RWPE1 (cell line): ENCODE measurements around the gene PEMT.

ENCODE experiments used
- CTCF ChIA-PET: fragments of 350-600 bp; sonication (Branson Sonifier 250); formaldehyde crosslinking; extraction: SDS; loops from one replicate; lab custom pipeline; 2021; lab: Yijun Ruan, JAX
- POLR2A ChIA-PET: fragments of 400-600 bp; formaldehyde crosslinking; extraction: SDS; loops from one replicate; lab custom pipeline; 2020; ENCODE audit warnings: antibody characterized with exemption; ENCODE audit not compliant: low non-redundant PET; lab: Yijun Ruan, JAX
- DNase-seq: peaks from one replicate; pipeline ENCODE4 v3.0.0; 2012; ENCODE audit warnings: low spot score
- H3K27ac ChIP-seq: fragments of 450-650 bp; 2 replicates; pipeline ENCODE4 v1.5.1; 2017
- CTCF ChIP-seq: fragments of 450-650 bp; conservative IDR thresholded peaks from 2 replicates; pipeline ENCODE4 v1.5.1; 2017; ENCODE audit warnings: low read depth, mild to moderate bottlenecking

Gene PEMT

GRCh38 chr17:17480593-17481148 is 110.8 kb downstream of the PEMT start:
- POLR2A ChIA-PET: no interaction called here
- DNase-seq: peak; percentile 30
- H3K27ac ChIP-seq: peak overlapping the region; percentile 33; the same call in 1 of the 2 replicates
- TF ChIP-seq CTCF: no peak
- CTCF ChIA-PET: interaction anchor here (0.6 kb wide), 1 partner anchor 12 kb away, joined by 6 read pairs; no protein-coding TSS in a partner anchor

DNA sequence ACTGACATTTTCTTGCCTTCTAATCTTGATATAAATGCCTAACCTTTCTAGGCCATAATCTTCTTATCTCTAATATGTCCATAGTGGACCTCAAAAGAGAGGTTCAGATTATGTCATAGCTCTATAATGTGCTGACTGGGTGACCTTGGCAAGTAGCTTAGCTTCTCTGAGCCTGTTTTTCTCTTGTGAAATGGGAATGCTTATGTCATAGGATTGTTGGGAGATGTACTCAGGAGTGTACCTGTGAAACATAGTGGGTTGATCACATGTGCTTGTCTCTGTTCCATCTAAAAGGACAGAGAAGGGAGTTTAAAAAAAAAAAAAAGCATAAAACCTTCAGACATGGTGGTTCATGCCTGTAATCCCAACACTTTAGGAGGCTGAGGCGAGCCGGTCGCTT is 112.3 kb downstream of the PEMT start:
- DNase-seq: no peak
- POLR2A ChIA-PET: no interaction called here
- no peak for TF ChIP-seq CTCF
- no peak overlapping the region for H3K27ac ChIP-seq
- CTCF ChIA-PET: no interaction called here

GRCh38 chr17:17476865-17477467 is 114.5 kb downstream of the PEMT start, which contains the start of gene MED9:
TSS of gene MED9 (plus strand) at chr17:17477000. CDS start at chr17:17477042, 42 bp downstream.
- ChIA-PET CTCF (no interaction called here), POLR2A (no interaction called here)
- TF ChIP-seq CTCF: no peak
- peak; percentile 98 for DNase-seq
- H3K27ac ChIP-seq: peak within 1 kb of the TSS; percentile 80

DNA sequence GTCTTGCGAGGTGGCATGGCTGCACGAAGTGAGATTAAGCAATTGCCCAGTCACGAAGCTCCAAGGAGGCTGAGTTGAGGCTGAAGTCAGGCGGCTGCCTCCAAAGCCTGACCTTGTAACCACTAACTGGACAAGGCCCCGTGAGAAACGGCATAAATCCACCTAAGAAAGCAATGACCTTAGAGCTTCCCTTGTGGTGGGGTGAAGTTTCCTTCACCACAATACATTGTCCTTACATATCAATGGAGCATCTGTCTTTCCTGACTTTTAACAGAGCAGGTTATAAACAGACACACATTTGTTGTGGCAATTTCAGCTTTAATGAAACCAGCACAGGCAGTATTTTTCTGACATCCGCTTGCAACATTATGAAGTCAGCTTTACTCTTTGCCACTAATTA is 117.2 kb downstream of the PEMT start:
- H3K27ac ChIP-seq: no peak overlapping the region
- DNase-seq: no peak
- no peak for TF ChIP-seq CTCF
- CTCF ChIA-PET: interaction anchor here (0.6 kb wide), 2 partner anchors 8 to 94 kb away, joined by 3 to 4 read pairs; no protein-coding TSS in a partner anchor
- POLR2A ChIA-PET: no interaction called here

- POLR2A ChIA-PET: no interaction called here
- CTCF ChIA-PET: interaction anchor here (0.6 to 1.1 kb wide), 2 partner anchors 8 to 97 kb away, joined by 3 to 5 read pairs; no protein-coding TSS in a partner anchor
- H3K27ac ChIP-seq: no peak overlapping the region
- no peak for DNase-seq
- no peak for TF ChIP-seq CTCF
Observed at GRCh38 chr17:17472333-17472920, 119.1 kb downstream of the PEMT start.

DNA sequence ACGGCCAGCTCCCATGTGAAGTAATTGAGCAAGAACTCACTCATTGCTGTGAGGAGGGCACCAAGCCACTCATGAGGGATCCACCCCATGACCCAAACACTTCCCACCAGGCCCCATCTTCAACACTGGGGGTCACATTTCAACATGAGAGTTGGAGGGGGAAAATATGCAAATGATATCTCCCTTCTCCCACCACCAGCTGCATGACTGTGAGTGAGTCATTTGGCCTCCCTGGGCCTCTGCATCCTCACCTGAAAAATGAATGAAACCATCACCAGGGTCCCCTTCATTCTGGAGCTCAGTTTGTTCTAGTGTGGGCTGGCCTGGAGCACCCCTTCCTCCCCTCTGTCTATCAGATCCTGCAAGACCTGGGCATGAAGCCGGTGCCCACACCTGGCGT is 121.5 kb downstream of the PEMT start:
- H3K27ac ChIP-seq: no peak overlapping the region
- no peak for DNase-seq
- no peak for TF ChIP-seq CTCF
- POLR2A ChIA-PET: no interaction called here
- CTCF ChIA-PET: no interaction called here
